Heart left ventricle (tissue), 16 donors: ENCODE measurements around the gene BICD2. TPM values are rescaled to one million over a fixed set of nuclear protein-coding genes. Genes with fewer than 3 reads are reported as not detected.

Source experiments
- ATAC-seq, 4 donors: fragments of 200-7000 bp; cut with Tn5 transposase; one replicate each; pipeline ENCODE4 v1.9.1; 2020 to 2022; ENCODE audit warnings: moderate library complexity in 4 of 4, mild to moderate bottlenecking in 3 of 4, moderate number of reproducible peaks in 1 of 4
- DNase-seq, 5 donors: peaks; one replicate each; pipeline ENCODE4 v3.0.0-alpha.2; 2020
- H3K27ac ChIP-seq, 12 donors: fragments of 200-600 bp; sonication (generic) in 4 of 12; one replicate each; pipeline versions ENCODE4 v1.5.0 to v1.8.0; 2016 to 2022; ENCODE audit warnings: mild to moderate bottlenecking in 2 of 12
- H3K27me3 ChIP-seq, 9 donors: fragments of 200-600 bp; sonication (generic) in 2 of 9; one replicate each; pipeline versions ENCODE4 v1.5.1 to v1.8.0; 2016 to 2022; ENCODE audit warnings: mild to moderate bottlenecking in 3 of 9
- H3K36me3 ChIP-seq, 9 donors: fragments of 200-600 bp; sonication (generic) in 2 of 9; one replicate each; pipeline versions ENCODE4 v1.5.0 to v1.8.0; 2018 to 2022; ENCODE audit warnings: mild to moderate bottlenecking in 2 of 9
- H3K4me1 ChIP-seq, 12 donors: fragments of 200-600 bp; sonication (generic) in 4 of 12; one replicate each; pipeline versions ENCODE4 v1.5.0 to v1.8.0; 2016 to 2022; ENCODE audit warnings: mild to moderate bottlenecking in 3 of 12
- H3K4me3 ChIP-seq, 12 donors: fragments of 200-600 bp; sonication (generic) in 4 of 12; one replicate each; pipeline versions ENCODE4 v1.5.0 to v1.8.0; 2017 to 2022; ENCODE audit warnings: mild to moderate bottlenecking in 9 of 12, moderate library complexity in 4 of 12
- H3K9me3 ChIP-seq, 12 donors: fragments of 200-600 bp; sonication (generic) in 4 of 12; one replicate each; pipeline versions ENCODE4 v1.5.0 to v1.8.0; 2016 to 2022; ENCODE audit warnings: mild to moderate bottlenecking in 1 of 12
- POLR2A ChIP-seq, 2 donors: fragments of 450-650 bp; IDR thresholded peaks; one replicate each; pipeline ENCODE4 v1.6.1; 2017; ENCODE audit warnings: antibody characterized with exemption in 2 of 2, mild to moderate bottlenecking in 2 of 2, moderate library complexity in 2 of 2
- WGBS, 4 donors: extraction: QIAGEN DNeasy Blood & Tissue Kit in 2 of 4; methylation state at CpG; one replicate each; pipeline versions ENCODE4 v1.1.5 to v1.1.7; 2013 to 2018; 5-methylcytosine and 5-hydroxymethylcytosine counted together
- intact Hi-C, 10 donors: fragments of 100-400 bp; cut with DNase I; formaldehyde crosslinking; loops; one replicate each; pipeline versions ENCODE4 v1.11.1 to v1.14.2; 2022
- polyA plus RNA-seq, 2 donors: library from polyadenylated mRNA; stranded (reverse); fragments of 200-250 nt; gene quantifications; one replicate each; pipeline ENCODE4 v1.2.3, GENCODE V29; 2013
- total RNA-seq, 9 donors: library from RNA; depleted of rRNA in 2 of 9; stranded (reverse); fragments of >200 nt in 2 of 9; fragmentation: NEBNext Ultra II Directional in 3 of 9; extraction: Animal tissue kit (Norgen Biotek cat#: 25700) in 3 of 9; gene quantifications; one replicate each; pipeline versions ENCODE4 v1.1.0 to v1.2.4, GENCODE V29; 2016 to 2023
- TF ChIP-seq, protein P1 (sequence below), 12 donors: fragments of 200-600 bp; sonication (generic) in 4 of 12; IDR thresholded peaks; one replicate each; pipeline versions ENCODE4 v1.5.0 to v1.8.0; 2018 to 2022; ENCODE audit warnings: antibody characterized with exemption in 12 of 12, mild to moderate bottlenecking in 5 of 12
- donor health status: ischemic (EF 13 %, LVEDD 7.1; RV severe dilation, severe dysfunction).
- donor health status: healthy with polysubstance abuse.
- donor health status: DM: no; HTN: yes; CAD: no.
- donor health status: DM: no; HTN: no; CAD: no.
- donor health status: ischemic (EF 25% LVEDD 6.9; RV normal size, moderate dysfunction).
- donor health status: ischemic (EF 25% LVEDD 5.7; RV mildly dilated, moderate dysfunction).
- donor health status: healthy.
- donor health status: DM: yes; HTN: yes; CAD: no.
- donor health status: ischemic (EF 35%, LVEDD 5.7; RV mildly dilated, moderate dysfunction).
- donor health status: nonischemic (EF 11% LVEDD 7.7; RV severe dilation, severe dysfunction).
- donor health status: DM: yes; HTN: yes; CAD: no.
- donor health status: PGD.
- donor health status: ischemic (EF 29% LVEDD 5.4; RV normal size, mild dysfunction).
- donor health status: nonischemic (EF 23%, LVEDD 6.1; RV moderate dilation, normal function).

Gene BICD2
- total and polyA plus RNA-seq, 11 donors = 17.6 to 56.7 (median 35.9) TPM

GRCh38 chr9:92763721-92764380, 782 bp downstream of the BICD2 start:
- intact Hi-C loops = loop anchor here in 9 of 10 donors (1.0 to 10.0 kb wide), 7 partner anchors 27 to 439 kb away; partner anchors contain the start of genes IPPK (in 4 of the 9), CENPP (in 1 of the 9) and NOL8 (in 1 of the 9)
- ATAC-seq (no peak), DNase-seq (peak in 4 of 5 donors; percentile 42 to 75 (median 58))
- Histone ChIP-seq H3K36me3 (peaks cover 0 to 2% (median 0%) of the 10 kb centered on the region in 9 donors), H3K4me3 (peak overlapping the region; percentile 77 to 100 (median 98)), H3K4me1 (peaks cover 13 to 65% (median 54%) of the 10 kb centered on the region in 12 donors), H3K9me3 (no peaks in the 10 kb centered on the region), H3K27ac (peak overlapping the region in 11 of 12 donors; percentile 76 to 100 (median 90)), H3K27me3 (no peaks in the 10 kb centered on the region)
- 0 to 1% (median 0%) methylated on average over 10 to 42 of the region's 42 CpGs for WGBS, 4 donors
- TF ChIP-seq, protein P1, sequence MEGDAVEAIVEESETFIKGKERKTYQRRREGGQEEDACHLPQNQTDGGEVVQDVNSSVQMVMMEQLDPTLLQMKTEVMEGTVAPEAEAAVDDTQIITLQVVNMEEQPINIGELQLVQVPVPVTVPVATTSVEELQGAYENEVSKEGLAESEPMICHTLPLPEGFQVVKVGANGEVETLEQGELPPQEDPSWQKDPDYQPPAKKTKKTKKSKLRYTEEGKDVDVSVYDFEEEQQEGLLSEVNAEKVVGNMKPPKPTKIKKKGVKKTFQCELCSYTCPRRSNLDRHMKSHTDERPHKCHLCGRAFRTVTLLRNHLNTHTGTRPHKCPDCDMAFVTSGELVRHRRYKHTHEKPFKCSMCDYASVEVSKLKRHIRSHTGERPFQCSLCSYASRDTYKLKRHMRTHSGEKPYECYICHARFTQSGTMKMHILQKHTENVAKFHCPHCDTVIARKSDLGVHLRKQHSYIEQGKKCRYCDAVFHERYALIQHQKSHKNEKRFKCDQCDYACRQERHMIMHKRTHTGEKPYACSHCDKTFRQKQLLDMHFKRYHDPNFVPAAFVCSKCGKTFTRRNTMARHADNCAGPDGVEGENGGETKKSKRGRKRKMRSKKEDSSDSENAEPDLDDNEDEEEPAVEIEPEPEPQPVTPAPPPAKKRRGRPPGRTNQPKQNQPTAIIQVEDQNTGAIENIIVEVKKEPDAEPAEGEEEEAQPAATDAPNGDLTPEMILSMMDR (IDR thresholded peaks at IDR 0.05) = no peak
- no peak for TF ChIP-seq POLR2A (IDR thresholded peaks at IDR 0.05)

GRCh38 chr9:92762781-92763708, 1.6 kb downstream of the BICD2 start:
- intact Hi-C loops = loop anchor here in 6 of 10 donors (5.0 to 10.0 kb wide), 4 partner anchors 36 to 438 kb away; partner anchors contain the start of genes IPPK (in 3 of the 6), CENPP (in 1 of the 6) and NOL8 (in 1 of the 6)
- peaks cover 13 to 62% (median 53%) of the 10 kb centered on the region in 12 donors for H3K4me1 ChIP-seq
- H3K27ac ChIP-seq = peak overlapping the region in 11 of 12 donors; percentile 76 to 100 (median 90)

DNA sequence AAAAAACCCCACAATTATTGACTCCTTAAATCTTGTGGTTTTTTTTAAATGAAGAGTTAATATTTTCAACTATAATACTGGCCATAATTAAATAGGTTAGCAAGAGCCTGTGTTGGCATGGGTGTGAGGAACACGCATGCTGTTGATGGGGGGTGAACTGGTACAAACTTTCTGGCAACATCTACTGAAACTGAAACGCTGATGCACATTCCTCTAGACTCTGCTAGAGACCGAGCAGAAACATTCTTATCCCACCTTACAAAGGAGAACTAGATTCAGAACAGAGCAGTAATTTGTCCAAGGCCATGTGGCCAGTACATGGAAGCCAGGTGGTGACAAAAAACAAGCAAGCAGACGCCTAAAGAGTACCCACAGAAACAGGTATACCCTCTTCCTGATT, 2.4 kb downstream of the BICD2 start:
- ATAC-seq (no peak), DNase-seq (no peak)
- Histone ChIP-seq H3K4me1 (peaks cover 13 to 67% (median 53%) of the 10 kb centered on the region in 12 donors), H3K27me3 (no peaks in the 10 kb centered on the region), H3K4me3 (peak overlapping the region in 4 of 12 donors; percentile 98 to 100 (median 98)), H3K9me3 (no peaks in the 10 kb centered on the region), H3K36me3 (peaks cover 0 to 2% (median 0%) of the 10 kb centered on the region in 9 donors), H3K27ac (peak overlapping the region in 1 of 12 donors; percentile 1)
- no peak for TF ChIP-seq POLR2A (IDR thresholded peaks at IDR 0.05)
- TF ChIP-seq, protein P1 (IDR thresholded peaks at IDR 0.05) = no peak
- intact Hi-C loops = loop anchor here in 6 of 10 donors (5.0 to 10.0 kb wide), 4 partner anchors 35 to 437 kb away; partner anchors contain the start of genes IPPK (in 3 of the 6), CENPP (in 1 of the 6) and NOL8 (in 1 of the 6)
- WGBS, 4 donors = 20 to 50% (median 41%) methylated on average over 4 of the region's 4 CpGs

More at GRCh38 chr9:92762781-92763708, 1.6 kb downstream of the BICD2 start:
- Histone ChIP-seq H3K36me3 (peaks cover 0 to 2% (median 0%) of the 10 kb centered on the region in 9 donors), H3K27me3 (no peaks in the 10 kb centered on the region), H3K9me3 (no peaks in the 10 kb centered on the region), H3K4me3 (peak overlapping the region; percentile 77 to 100 (median 98))
- 42 to 54% (median 50%) methylated on average over 16 to 19 of the region's 19 CpGs for WGBS, 4 donors
- ATAC-seq (no peak), DNase-seq (no peak)
- TF ChIP-seq, protein P1 (IDR thresholded peaks at IDR 0.05) = no peak
- no peak for TF ChIP-seq POLR2A (IDR thresholded peaks at IDR 0.05)
